HCEC 1CT (cell line): Measurements from ENCODE around the gene DDX3Y.

Experiments used
- DNase-seq: peaks from one replicate; pipeline ENCODE4 v3.0.0-alpha.2; 2017

DDX3Y gene

DNA sequence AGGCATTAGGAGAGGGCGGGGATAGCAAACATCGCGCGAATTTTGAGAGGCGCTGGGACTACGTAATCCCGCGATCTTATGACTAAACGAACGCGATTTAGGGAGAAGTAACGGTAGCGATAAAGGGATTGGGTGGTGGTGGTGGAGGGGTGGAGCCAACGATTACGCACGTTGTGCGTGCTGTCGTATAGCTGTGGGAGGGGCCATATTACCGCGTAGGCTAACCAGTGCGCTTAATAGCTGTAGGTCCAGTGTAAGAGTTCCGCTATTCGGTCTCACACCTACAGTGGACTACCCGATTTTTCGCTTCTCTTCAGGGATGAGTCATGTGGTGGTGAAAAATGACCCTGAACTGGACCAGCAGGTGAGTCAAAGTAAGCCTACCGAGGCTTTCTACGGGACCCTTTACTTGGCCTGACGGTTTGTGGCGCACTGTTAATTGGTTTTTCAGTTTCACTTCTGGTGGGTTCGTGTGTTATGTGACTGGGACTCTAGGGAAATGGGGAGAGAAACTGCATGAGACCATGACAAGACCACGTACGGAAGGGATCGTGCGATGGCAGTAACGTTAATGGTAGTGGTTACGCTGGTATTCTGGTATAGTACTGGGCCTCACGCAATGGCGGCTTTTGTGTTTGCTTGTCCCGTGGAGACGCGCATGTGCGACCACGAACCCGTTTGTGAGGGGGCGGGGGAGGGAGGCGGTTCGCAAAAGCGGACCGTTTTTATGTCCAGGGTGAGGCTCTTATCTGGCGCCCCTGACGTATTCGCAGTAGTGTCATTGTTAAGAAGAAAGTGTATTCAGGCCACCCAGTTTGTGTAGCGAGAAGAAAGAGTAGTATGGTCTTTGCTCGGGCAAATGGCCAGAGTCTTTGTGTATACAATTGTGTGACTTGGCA lies at the start of gene DDX3Y:
Gene DDX3Y, plus strand, starts transcription at position 251 of the 899 bp plus-strand sequence. Its CDS starts 69 bp downstream, at position 320.
- DNase-seq, result peak; percentile 89

DNA sequence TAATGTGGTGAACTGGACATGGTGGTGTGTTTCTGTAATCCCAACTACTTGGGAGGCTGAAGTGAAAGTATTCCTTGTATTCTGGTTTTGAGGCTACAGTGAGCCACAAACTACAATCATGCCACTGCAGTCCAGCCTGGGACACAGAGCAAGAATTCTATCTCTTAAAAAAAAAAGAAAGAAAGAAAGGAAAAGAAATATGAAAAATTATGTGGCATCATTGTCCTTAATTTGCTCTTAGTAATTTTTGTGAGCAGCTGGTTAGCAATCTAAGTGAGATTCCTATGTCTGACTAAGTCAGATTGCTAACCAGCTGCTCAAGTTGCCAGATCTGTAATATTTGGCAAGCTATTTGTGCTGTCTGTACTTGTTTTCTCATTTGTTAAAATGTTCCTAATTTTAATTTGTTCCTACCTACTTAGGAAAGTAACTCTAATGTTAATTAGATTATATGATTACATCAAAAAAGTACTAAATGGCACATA lies 48.8 kb upstream of the DDX3Y start:
- peak; percentile 29 for DNase-seq

DNA sequence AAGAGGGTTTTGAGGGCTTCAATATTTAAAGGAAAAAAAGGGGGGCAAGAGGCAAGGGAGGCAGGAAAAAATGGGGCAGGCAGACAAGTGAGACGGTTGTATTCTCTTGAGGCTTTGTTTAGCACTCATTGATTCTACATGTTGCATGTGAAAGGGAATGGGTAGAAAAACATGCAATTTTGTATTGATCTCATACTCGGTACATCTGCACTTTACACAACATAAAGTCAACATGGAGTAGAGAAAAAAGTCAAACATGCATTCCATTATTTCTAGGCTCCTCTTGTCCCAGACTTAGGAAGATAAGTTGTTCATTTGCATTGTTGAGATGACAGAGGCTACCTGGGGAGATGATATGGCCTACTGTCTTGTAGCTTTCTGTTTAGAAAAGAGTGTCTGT lies 36.7 kb upstream of the DDX3Y start:
- DNase-seq, result no peak

DNA sequence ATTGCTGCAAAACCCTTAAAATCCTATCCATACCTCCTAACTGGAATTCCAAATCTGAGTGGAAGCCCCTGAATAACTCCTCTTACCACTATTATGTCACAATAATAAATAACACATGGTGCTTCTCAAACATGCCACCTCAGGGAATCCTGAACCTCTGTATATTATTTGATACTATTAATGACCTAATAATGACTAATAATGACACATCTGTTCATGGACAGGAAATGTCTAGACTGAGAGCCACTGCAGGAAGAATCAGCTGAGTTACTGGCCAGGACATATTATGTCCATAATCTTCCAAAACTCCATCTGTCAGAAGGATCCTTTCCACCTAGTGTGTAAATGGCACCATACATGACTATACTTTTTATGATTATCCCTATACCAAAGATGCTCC lies 7.7 kb upstream of the DDX3Y start:
- no peak for DNase-seq

DNA sequence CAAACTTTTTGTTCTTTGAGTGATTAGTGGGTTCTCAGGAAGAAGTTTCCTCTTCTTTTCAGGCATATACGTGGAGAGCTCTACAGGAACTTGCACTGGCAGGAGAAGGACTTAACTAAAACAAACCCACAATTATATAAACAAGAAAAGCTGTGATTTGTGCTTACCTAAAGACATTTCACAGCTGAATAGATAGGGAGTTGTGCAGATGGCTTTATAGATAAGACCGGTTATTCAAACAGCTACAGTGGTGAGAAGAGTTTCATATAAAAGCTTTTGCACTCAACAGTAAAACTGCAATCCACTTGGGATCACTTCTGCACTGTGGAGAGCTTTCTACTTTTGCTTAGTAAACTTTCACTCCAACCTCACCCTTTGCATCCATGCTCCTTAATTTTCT lies 6.1 kb upstream of the DDX3Y start:
- no peak for DNase-seq

DNA sequence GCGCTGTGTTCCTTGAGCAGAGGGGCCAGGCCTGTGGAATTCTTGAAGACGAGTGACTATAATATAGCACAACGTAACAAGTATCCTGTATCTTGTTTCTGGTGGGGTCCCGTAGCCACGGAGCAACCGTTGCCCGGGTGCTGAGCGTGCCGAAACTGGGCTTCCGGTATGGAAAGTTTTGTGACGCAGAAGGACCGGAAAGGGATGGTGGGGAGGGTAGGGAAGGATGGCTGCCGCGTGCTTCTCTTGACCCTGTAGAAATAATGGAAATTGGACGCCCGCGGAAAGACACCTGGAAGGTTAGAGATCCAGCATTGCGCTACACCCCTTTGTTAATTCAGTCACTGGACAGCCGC lies 827 bp downstream of the DDX3Y start:
- DNase-seq, result peak; percentile 62

DNA sequence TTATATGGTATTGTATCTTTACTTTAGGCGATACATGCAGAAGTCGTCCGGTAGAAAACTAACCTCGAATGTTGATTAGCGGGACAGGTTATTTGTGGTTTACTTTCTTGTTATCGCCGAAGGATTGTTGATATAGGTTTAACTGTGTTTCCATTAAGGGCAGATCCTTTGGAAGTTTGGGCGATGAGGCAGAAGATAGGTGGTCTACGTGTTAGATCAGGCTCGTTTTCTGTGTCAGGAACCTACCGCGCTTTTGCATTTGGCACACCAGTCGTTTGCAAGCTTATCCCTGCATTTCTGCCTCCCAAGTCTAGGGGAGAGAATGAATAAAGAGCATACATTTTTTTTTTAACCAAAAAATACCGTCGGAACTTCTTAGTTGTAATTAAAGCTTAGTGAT lies 1.2 kb downstream of the DDX3Y start:
- peak; percentile 2 for DNase-seq

DNA sequence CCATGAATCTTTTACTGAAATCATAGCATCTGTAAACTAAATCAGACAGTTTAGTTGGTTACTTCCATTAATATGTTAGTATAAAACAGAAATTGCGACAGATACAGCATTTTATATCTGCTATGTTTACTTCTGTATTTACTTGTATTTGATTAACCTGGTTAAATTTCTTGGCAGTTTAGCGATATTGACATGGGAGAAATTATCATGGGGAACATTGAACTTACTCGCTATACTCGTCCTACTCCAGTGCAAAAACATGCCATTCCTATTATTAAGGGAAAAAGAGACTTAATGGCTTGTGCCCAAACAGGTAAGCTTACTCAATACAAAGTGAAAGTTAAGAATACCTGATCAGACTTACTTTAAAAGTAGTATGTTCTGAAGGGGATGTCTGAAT lies 8.9 kb downstream of the DDX3Y start:
- DNase-seq, result no peak

DNA sequence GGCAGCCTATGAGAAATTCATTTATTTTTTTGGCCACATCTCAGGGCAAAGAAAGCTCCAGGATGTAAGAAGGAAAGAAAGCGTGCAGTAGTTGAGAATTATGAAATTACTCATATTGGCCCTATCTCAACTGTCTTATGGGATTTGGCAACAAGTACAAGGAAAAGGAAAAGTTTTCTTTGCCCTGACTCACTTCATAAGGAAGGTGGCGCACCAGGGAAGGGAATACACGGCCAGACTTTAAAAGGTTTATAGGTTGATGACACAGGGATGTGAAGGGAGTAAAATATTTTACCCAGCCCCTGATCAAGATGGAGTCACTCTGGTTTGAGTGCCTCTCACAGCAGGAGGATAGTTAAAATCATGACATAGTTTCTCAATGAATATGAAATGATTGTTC lies 23.4 kb downstream of the DDX3Y start:
- peak; percentile 20 for DNase-seq

DNA sequence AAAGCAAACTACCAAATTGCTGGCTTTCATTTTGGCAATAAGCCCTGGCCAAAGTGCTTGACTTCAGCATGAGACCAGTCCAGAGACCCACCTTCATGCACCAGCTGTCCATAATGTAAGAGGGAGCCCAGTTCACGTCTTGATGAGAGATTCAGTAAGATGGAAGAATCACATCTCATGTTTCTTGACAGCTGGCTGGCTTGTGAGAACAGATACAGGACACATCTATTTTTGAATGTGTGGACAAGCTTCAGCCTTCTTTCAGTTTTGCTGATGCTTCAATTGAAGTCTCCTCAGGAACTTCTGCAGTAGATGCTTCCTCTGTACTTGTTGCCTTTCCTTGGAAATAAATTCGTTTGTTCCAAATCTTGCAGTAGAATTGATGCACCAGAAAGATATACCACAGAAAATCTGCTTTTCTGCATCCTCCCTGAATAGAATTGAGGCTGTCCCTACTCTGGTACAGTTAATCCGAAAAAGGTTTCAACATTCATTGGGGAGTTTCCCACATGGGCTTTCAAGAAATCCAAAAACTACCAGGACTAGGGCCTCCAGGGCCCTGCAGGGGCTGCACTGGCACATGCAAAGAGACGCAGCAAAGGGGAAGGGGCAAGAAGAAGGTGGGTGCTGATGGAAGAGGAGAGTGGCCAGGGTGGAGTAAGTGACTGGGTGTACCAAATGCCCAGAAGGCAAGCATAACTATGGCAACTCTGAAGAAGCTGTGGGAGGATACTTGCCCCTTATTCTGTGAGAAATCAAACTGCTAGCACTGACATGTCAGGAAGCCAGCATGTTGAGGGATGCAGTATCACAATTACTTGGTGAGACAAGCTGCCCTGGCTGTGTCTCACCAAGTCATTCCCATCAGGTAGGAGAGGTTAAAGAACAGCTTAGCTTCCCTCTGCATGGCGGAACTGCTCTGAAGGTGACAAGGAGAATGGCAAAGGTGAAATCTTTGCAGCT lies 37.3 kb downstream of the DDX3Y start:
- DNase-seq, result no peak
